ENCODE data around the gene RPL22. TPM values are rescaled to one million over a fixed set of nuclear protein-coding genes. Genes with fewer than 3 reads are reported as not detected.
A peak's percentile ranks its signal among the peaks of the same experiment; 100 is the strongest.
"Not testable (repeated sequence)": the region's sequence is repeated elsewhere in the genome, so short reads cannot be mapped to it uniquely, and the experiment has no call there.

The RPL22 gene
- total and polyA plus RNA-seq, 8 donors, result 265 to 719 (median 628) TPM

DNA sequence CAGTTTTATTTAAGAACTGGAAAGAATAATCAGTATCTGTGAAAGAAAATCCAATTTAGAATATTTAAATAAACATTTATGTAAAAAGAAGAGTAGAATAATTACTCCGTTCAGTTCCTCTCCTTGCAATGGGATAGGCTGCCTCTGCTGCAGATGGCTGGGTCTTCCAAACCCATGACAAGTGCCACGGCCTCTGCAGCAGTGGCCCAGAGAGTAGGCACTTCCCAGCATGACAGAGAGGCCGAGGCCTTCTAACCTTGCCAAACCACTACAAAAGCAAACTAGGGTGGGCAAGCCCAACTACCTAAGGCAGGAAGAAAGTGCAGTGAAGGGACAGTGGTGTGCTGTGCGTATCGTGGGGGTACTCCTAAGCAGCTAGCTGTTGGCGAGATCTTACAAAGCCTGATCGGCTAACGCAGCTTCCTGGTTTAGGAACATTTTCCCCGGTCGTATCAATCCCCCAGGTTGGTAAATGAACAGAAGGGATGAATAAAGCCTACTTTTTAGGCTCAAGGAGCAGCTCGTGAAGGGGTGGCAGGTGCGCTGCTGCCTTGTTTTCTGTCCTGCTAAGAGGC, 21.9 kb upstream of the RPL22 start:
- Histone ChIP-seq H3K36me3 (peaks cover 0 to 58% of the 10 kb centered on the region in 2 donors), H3K4me3 (no peak overlapping the region), H3K27me3 (no peaks in the 10 kb centered on the region), H3K9me3 (no peaks in the 10 kb centered on the region), H3K4me1 (no peaks in the 10 kb centered on the region), H3K27ac (no peak overlapping the region)
- no peak for DNase-seq
- intact Hi-C loops (cut with DNase I), result no loop called here
- ATAC-seq, result no peak
- TF ChIP-seq, protein P1, sequence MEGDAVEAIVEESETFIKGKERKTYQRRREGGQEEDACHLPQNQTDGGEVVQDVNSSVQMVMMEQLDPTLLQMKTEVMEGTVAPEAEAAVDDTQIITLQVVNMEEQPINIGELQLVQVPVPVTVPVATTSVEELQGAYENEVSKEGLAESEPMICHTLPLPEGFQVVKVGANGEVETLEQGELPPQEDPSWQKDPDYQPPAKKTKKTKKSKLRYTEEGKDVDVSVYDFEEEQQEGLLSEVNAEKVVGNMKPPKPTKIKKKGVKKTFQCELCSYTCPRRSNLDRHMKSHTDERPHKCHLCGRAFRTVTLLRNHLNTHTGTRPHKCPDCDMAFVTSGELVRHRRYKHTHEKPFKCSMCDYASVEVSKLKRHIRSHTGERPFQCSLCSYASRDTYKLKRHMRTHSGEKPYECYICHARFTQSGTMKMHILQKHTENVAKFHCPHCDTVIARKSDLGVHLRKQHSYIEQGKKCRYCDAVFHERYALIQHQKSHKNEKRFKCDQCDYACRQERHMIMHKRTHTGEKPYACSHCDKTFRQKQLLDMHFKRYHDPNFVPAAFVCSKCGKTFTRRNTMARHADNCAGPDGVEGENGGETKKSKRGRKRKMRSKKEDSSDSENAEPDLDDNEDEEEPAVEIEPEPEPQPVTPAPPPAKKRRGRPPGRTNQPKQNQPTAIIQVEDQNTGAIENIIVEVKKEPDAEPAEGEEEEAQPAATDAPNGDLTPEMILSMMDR (IDR thresholded peaks at IDR 0.05), result no peak

DNA sequence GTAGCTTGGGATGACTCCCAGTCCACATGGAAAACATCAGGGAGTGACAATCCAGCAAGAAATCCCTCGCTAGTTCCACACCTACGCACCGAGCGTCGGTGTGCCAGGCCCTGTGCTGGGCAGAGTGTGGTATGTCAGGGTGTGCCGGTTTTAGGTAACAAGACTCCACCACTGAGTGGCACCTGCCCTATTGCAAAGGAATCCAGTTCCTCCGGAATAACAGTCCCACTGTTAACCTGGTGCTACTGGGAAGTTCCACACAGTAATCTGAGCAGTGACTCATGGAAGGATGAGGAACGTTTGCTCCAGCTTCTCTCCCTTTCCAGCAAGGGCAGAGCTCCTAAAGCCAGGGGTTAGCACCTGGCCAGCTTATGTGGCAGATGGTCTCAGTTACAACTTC, 20.8 kb upstream of the RPL22 start:
- Histone ChIP-seq H3K9me3 (no peaks in the 10 kb centered on the region), H3K27me3 (no peaks in the 10 kb centered on the region), H3K36me3 (peaks cover 0 to 48% of the 10 kb centered on the region in 2 donors), H3K27ac (no peak overlapping the region), H3K4me3 (no peak overlapping the region), H3K4me1 (no peaks in the 10 kb centered on the region)
- TF ChIP-seq, protein P1 (IDR thresholded peaks at IDR 0.05), result no peak
- ATAC-seq, result peak; percentile 54
- no peak for DNase-seq
- intact Hi-C loops (cut with DNase I), result no loop called here

DNA sequence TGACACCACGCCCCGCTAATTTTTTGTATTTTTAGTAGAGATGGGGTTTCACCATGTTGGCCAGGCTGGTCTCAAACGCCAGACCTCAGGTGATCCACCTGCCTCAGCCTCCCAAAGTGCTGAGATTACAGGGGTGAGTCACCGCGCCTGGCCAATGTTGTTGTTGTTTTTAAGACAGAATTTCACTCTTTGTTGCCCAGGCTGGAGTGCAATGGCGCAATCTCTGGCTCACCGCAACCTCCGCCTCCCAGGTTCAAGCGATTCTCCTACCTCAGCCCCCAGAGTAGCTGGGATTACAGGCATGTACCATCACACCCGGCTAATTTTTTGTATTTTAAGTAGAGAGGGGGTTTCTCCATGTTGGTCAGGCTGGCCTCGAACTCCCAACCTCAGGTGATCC, 20.2 kb upstream of the RPL22 start:
- H3K4me1 ChIP-seq; intact Hi-C loops (cut with DNase I); H3K27ac ChIP-seq; H3K9me3 ChIP-seq; ATAC-seq; DNase-seq; H3K4me3 ChIP-seq; H3K27me3 ChIP-seq: not testable (repeated sequence)
- peaks cover 0 to 42% of the 10 kb centered on the region in 2 donors for H3K36me3 ChIP-seq

DNA sequence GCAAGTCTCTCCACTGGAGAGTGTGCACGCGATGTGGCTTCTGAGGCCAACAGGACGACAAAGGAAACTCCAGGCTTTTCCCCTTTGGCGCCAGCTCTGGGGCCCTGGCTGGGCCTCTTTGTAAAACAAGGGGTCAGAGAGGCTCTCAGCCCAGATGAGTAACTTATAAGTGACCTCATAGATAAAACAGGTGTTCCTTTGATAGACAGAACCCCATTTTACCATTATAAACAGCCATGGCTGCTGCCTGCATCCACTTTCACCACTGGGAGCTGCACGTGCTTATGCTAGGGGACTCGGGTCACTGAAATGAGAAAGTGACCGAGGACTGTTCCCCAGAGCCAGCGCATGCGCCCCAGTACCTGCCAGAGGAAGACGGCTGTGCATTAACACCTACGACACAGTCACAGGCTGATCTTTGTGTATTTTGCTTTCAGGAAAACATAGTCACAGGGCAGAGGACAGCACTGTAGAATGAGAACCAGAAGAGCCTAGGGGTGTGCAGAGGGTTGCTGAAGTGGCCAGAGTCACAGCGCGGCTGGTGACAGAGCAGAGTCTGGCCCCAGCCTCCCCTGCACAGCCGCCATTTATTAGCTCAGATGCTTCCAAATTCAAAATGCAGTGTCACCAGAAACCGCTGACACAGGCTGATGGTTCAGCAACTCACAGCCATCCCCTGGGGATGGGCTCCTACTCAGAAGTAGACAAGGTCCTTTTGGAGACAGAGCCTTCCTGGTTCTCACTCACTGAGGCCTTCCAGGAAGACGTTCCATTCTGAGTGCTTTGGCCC, 19.2 kb upstream of the RPL22 start:
- peak; percentile 13 for ATAC-seq
- intact Hi-C loops (cut with DNase I), result no loop called here
- TF ChIP-seq, protein P1 (IDR thresholded peaks at IDR 0.05), result no peak

DNA sequence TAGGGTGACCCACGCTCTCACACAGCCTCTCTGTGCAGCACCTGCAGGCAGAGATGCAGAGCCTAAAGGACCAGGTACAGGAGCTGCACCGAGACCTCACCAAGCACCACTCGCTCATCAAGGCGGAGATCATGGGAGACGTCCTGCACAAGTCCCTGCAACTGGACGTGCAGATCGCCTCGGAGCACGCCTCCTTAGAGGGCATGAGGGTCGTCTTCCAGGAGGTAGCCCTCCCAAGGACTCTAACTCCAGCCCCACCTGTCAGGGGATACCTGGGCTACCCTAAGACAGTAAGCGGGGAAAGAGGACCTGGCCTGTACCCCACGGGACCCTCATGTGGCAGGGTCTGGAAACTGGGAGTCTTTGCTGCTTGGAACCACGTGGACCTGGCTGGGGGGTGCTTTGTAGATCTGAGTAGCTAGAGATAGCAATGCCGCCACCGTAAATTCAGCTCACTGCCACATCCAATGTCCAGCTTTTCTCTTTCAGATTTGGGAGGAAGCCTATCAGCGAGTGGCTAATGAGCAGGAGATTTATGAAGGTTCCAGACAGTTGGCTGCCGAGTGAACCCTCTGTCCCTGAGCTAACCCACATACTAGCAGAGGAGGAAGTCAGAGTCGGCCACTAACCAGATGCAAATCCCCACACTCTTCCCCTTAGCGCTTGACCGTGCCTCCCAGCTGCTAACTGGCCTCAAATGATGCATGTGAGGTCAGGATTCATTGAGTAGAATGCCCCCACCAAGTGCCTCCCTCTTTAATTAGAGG, 13.0 kb upstream of the RPL22 start:
- ATAC-seq, result no peak
- Histone ChIP-seq H3K4me3 (no peak overlapping the region), H3K27me3 (peaks cover 0 to 30% of the 10 kb centered on the region in 2 donors), H3K4me1 (peaks cover 9 to 14% of the 10 kb centered on the region in 2 donors), H3K36me3 (no peaks in the 10 kb centered on the region), H3K9me3 (no peaks in the 10 kb centered on the region), H3K27ac (no peak overlapping the region)
- TF ChIP-seq, protein P1 (IDR thresholded peaks at IDR 0.05), result no peak
- no peak for DNase-seq
- intact Hi-C loops (cut with DNase I), result no loop called here

More for the DNA sequence above, 19.2 kb upstream of the RPL22 start:
- no peak overlapping the region for H3K27ac ChIP-seq
- H3K4me3 ChIP-seq, result no peak overlapping the region
- H3K9me3 ChIP-seq, result no peaks in the 10 kb centered on the region
- H3K4me1 ChIP-seq, result no peaks in the 10 kb centered on the region
- no peaks in the 10 kb centered on the region for H3K27me3 ChIP-seq
- no peak for DNase-seq
- peaks cover 0 to 31% of the 10 kb centered on the region in 2 donors for H3K36me3 ChIP-seq

All from left lung (tissue), 10 donors.